NCI-H748 treated with DMSO at 0.1 percent for 48 hours (cell line): ENCODE results near the gene ZCWPW2.

Source experiments
- DNase-seq: peaks from one replicate; lab custom pipeline; 2025; lab: John Stamatoyannopoulos, UW

ZCWPW2 gene

DNA sequence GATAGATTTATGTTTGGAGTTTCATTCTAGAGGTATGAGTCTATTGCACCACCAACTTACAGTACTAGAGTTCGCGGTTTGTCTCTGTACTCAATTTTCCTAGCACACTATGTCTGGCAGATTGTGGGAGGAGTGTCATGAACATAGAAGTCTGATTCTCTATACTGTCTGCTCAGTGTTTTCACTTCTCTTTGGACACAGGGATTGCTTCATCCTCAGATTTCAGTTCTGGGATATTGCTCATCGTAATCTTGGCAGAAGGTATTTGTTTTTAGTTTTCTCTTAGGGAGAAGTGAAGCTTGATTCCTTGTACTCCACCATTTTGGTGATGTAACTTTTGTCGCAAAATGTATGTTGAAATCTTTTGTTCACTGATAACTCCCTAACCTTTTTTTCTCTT lies 27.9 kb downstream of the ZCWPW2 start:
- no peak for DNase-seq

- no peak for DNase-seq
Measured at GRCh38 chr3:28386049-28386448, 37.5 kb downstream of the ZCWPW2 start.

DNA sequence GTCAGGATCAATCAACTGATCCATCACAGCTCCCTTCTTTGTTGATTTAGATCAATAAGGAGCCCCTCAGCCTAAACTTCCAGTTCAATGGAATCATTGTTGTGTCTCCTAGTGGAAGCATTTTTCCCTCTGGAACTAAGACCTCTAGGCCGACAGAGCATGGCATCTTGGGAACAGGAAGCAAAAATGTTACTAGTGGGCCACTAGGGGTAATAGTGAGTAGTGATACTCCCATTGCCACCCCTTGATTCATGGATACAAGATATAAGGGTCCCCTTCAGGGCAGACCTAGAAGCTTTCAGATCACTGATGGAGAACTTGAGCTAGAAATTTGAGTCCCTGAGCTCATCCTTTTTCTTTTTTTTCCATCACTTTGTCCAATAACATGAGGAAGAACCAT lies 40.5 kb downstream of the ZCWPW2 start:
- DNase-seq: no peak

- no peak for DNase-seq
Measured at GRCh38 chr3:28399206-28399605, 50.7 kb downstream of the ZCWPW2 start.

DNA sequence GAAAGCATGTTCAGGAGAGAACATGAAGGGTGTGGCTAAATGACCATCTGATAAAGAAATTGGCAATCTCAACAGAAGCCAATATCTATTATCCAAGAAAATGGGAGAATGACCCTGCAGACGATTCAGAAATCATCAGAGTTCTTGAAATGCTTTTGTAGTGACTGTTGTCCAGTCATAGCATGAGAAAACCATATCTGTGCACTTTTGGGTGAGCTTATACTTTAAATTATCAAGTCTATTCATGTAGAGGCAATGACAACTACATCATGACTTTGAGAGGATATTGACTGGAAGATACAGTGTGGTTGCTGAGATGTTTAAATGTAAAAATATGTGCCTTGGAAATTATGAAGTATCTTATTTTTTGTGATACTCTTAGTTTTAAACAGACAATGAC lies 57.7 kb downstream of the ZCWPW2 start:
- DNase-seq: no peak

- DNase-seq: no peak
Measured at GRCh38 chr3:28449398-28449797, 100.9 kb downstream of the ZCWPW2 start.

DNA sequence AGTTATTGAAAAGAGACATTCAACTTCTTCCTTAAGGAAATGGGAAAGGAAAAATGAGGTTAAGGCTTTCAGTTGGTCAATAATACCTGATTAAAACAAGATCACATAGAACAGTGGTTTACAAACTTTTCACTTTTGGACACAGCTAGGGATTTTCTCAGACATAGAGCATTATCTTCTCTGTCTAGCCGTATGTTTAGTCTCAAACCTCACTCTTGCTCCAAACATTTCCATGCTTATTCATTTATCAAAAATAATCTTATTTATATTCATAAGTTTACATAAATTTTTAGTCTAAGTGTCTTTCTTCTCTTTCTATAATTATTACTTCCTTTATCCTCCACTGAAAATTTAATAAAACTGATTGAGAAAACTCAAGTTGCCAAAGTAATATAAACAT lies 114.3 kb downstream of the ZCWPW2 start:
- no peak for DNase-seq

DNA sequence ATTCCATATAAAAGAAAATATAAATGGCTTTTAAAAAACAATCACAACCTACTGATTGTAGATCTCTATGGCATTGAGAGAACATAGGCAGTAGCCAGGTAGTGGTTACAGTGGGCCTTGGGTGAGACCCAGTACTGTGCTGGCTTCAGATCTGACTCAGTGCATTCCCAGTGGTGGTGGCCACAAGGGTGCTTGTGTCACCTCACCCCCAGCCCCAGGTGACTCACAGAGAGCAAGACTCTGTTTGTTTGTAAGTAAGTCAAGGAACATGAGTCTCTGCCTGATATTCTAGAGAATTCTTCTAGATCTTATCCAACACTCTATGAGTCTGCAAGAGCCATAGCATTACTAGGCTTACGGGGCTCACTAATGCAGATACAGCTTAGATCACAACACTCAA lies 118.9 kb downstream of the ZCWPW2 start:
- no peak for DNase-seq

GRCh38 chr3:28476194-28476593 lies 127.7 kb downstream of the ZCWPW2 start:
- peak; percentile 21 for DNase-seq

DNA sequence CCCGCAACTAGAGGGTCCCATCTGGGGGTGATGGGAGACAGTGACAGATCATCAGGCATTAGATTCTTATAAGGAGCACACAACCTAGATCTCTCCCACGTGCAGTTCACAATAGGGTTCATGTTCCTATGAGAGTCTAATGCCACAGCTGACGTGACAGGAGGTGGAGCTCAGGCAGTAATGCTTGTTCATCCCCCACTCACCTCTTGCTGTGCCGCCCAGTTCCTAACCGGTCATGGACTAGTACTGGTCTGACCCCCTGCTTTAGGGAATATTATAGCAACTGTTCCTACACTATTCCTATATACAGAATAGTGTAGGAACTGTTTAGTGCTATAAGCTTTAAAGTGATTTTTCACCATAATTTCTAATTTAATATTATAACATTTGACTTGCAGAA lies 128.2 kb downstream of the ZCWPW2 start:
- DNase-seq: no peak

- no peak for DNase-seq
Measured at GRCh38 chr3:28485164-28485563, 136.6 kb downstream of the ZCWPW2 start.

- no peak for DNase-seq
Measured at GRCh38 chr3:28495301-28495700, 146.8 kb downstream of the ZCWPW2 start.

DNA sequence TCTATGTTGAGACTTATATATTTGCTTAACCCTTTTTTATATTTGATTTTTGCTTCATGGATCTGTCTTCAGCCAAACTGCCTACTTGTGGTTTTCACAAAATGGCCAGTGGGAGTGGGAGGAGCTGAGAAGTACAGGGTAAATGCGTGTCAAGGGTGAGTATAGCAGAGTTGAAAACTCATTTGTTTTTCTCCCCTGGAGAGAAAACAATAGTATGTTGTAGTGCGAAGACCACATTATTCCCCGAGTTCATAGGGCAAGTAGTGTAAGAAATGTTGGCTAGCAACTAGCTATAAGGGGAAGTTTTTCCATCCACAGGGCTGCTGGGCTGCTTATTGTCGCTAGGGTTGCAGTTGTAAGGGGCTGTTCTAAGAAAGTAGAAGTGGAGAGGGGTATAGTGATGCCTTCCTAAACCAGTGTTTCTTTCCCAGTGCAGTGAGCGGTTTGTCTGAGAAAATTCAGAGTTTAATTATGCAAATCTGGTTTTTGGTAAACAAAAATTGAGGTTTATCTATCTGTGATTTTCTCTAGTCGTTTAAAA lies 153.9 kb downstream of the ZCWPW2 start:
- DNase-seq: no peak

GRCh38 chr3:28504976-28505375 lies 156.5 kb downstream of the ZCWPW2 start:
- DNase-seq: no peak

GRCh38 chr3:28521663-28522062 lies 173.1 kb downstream of the ZCWPW2 start:
- no peak for DNase-seq

DNA sequence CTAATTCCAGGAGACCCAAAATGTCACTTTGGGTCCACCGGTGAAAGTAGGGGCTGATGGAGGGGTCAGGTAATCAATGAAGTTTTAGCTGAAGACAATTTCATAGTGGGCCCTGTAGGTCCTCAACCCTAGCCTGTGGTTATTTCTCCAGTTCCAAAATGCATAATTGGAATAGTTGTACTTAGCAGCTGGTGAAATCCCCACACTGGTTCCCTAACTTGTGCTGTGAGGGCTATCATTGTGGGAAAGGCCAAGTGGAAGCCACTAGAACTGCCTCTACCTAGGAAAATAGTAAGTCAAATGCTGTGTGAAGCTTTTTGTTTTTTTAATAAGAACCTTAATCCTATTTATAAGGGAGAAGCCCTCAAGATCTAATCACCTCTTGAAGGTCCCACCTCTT lies 193.8 kb downstream of the ZCWPW2 start:
- no peak for DNase-seq

DNA sequence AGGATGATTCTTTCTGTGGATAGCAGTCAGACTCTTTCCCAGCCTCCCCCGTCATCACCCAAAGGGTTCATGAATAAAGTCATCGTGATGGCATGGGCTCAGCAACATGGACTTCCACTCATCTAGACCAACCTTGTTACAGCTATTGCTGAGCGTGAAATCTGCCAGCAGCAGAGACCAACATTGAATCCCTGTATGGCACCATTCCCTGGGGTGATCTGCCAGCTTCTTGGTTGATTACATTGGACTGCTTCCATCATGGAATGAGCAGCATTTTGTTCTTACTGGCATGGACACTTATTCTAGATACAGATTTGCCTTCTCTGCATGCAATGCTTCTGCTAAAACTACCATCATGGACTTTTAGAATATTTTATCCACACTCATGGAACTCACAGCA lies 195.7 kb downstream of the ZCWPW2 start:
- DNase-seq: no peak

DNA sequence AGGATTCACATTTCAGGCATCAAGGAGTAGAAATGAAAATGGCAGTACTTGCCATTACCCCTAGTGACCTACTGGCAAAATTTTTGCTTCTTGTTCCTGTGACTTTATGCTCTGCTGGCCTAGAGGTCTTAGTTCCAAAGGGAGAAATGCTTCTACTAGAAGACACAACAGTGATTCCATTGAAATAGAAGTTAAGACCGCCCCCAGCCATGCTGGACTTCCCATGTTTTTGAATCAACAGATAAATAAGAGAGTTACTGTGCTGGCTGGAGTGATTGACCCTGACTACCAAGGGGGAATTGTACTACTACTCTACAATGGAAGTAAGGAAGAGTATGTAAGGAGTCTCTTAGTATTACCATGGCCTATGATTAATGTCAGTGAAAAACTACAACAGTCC lies 196.3 kb downstream of the ZCWPW2 start:
- DNase-seq: no peak

- no peak for DNase-seq
Measured at GRCh38 chr3:28547677-28548076, 199.2 kb downstream of the ZCWPW2 start.

- no peak for DNase-seq
Measured at GRCh38 chr3:28553175-28553574, 204.7 kb downstream of the ZCWPW2 start.

GRCh38 chr3:28556195-28556594 lies 207.7 kb downstream of the ZCWPW2 start:
- DNase-seq: no peak

DNA sequence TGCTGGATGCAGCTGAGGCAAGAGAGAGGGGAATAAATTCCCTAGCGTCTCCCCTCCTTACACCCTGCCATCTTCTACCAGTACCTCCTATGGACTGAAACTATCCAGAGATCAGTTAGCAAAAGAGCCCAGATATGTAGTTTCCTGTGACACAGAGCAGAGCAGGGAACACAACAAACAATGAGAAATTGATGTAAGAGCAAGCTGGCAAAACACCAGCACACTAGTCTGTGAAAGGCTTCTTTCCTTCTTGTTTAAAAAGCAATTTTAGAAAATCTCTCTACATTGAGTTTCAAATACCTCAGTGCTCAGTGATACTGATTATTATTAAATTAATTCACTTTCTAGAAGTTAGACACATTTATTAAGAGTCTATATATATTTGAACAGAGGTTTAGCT lies 215.7 kb downstream of the ZCWPW2 start:
- no peak for DNase-seq

- no peak for DNase-seq
Measured at GRCh38 chr3:28569357-28569756, 220.8 kb downstream of the ZCWPW2 start.

GRCh38 chr3:28574036-28574435 lies 225.5 kb downstream of the ZCWPW2 start:
- DNase-seq: no peak
